Activated gamma-delta T cell treated with anti-CD3 and anti-CD28 coated beads, Interleukin-2, amount 50 U/mL, for 16 hours (primary cell): Measurements from ENCODE around the gene TMEM120B.

Source experiments
- DNase-seq: peaks from one replicate; pipeline ENCODE4 v3.0.0-alpha.2; 2020; ENCODE audit warnings: low read depth

The TMEM120B gene

GRCh38 chr12:121819212-121819949 lies 106.8 kb downstream of the TMEM120B start:
- no peak for DNase-seq

GRCh38 chr12:121820056-121820455 lies 107.5 kb downstream of the TMEM120B start:
- DNase-seq = no peak

- no peak for DNase-seq
These were observed 110.0 kb downstream of the TMEM120B start for GRCh38 chr12:121822393-121823100.

GRCh38 chr12:121823101-121823726 lies 110.7 kb downstream of the TMEM120B start:
- DNase-seq = no peak

GRCh38 chr12:121823727-121824115 lies 111.2 kb downstream of the TMEM120B start:
- DNase-seq = no peak

GRCh38 chr12:121825041-121825523 lies 112.5 kb downstream of the TMEM120B start:
- no peak for DNase-seq

- DNase-seq = no peak
These were observed 114.0 kb downstream of the TMEM120B start for GRCh38 chr12:121826318-121827150.

GRCh38 chr12:121827351-121828099 lies 115.0 kb downstream of the TMEM120B start:
- no peak for DNase-seq

- no peak for DNase-seq
These were observed 115.8 kb downstream of the TMEM120B start for GRCh38 chr12:121828306-121828705.

- no peak for DNase-seq
These were observed 116.3 kb downstream of the TMEM120B start for GRCh38 chr12:121828826-121829225.

GRCh38 chr12:121829250-121829918 lies 116.8 kb downstream of the TMEM120B start:
- DNase-seq = no peak

GRCh38 chr12:121830134-121830533 lies 117.6 kb downstream of the TMEM120B start:
- no peak for DNase-seq

- DNase-seq = no peak
These were observed 118.2 kb downstream of the TMEM120B start for GRCh38 chr12:121830588-121831265.
